ENCODE measurements around the gene MATN4.
"Not testable (repeated sequence)": the region's sequence is repeated elsewhere in the genome, so short reads cannot be mapped to it uniquely, and the experiment has no call there.

Gene MATN4

GRCh38 chr20:45308117-45308778, at the start of gene MATN4:
MATN4 (minus strand) TSS chr20:45308299; CDS start chr20:45305582, 2,717 bp downstream.
- no peak for DNase-seq

GRCh38 chr20:45355209-45356084, 47.3 kb upstream of the MATN4 start:
- peak; percentile 23 for DNase-seq

- no peak for DNase-seq
These were observed 46.5 kb upstream of the MATN4 start for GRCh38 chr20:45354423-45355208.

- DNase-seq = no peak
These were observed 45.6 kb upstream of the MATN4 start for GRCh38 chr20:45353746-45354145.

- DNase-seq = no peak
These were observed 44.6 kb upstream of the MATN4 start for GRCh38 chr20:45352729-45353128.

GRCh38 chr20:45350795-45351194, 42.7 kb upstream of the MATN4 start:
- not testable (repeated sequence) for DNase-seq

- DNase-seq = peak; percentile 17
These were observed 42.1 kb upstream of the MATN4 start for GRCh38 chr20:45350217-45350616.

- DNase-seq = peak; percentile 10
These were observed 40.1 kb upstream of the MATN4 start, which contains the start of gene SDC4 for GRCh38 chr20:45347936-45348778. SDC4 (minus strand) TSS chr20:45348424; CDS start chr20:45348384, 40 bp downstream.

GRCh38 chr20:45347297-45347935, 39.3 kb upstream of the MATN4 start:
- no peak for DNase-seq

- DNase-seq = no peak
These were observed 38.8 kb upstream of the MATN4 start for GRCh38 chr20:45346851-45347250.

GRCh38 chr20:45346291-45346718, 38.2 kb upstream of the MATN4 start:
- DNase-seq = no peak

- no peak for DNase-seq
These were observed 37.2 kb upstream of the MATN4 start for GRCh38 chr20:45345104-45345936.

- DNase-seq = peak; percentile 66
These were observed 36.2 kb upstream of the MATN4 start for GRCh38 chr20:45344168-45344860.

GRCh38 chr20:45343532-45344167, 35.6 kb upstream of the MATN4 start:
- no peak for DNase-seq

GRCh38 chr20:45342855-45343531, 34.9 kb upstream of the MATN4 start:
- no peak for DNase-seq

- no peak for DNase-seq
These were observed 34.1 kb upstream of the MATN4 start for GRCh38 chr20:45341939-45342854.

- no peak for DNase-seq
These were observed 33.5 kb upstream of the MATN4 start for GRCh38 chr20:45341579-45341938.

- DNase-seq = no peak
These were observed 32.9 kb upstream of the MATN4 start for GRCh38 chr20:45340951-45341350.

Measured in MV-4-11 (cell line).